AG04450 (cell line): ENCODE measurements around the gene IGF2BP3. TPM values are rescaled to one million over a fixed set of nuclear protein-coding genes. Genes with fewer than 3 reads are reported as not detected.

Source experiments
- CTCF ChIA-PET: fragments of 300-600, 350-600 bp; formaldehyde crosslinking; extraction: SDS; loops from one replicate; lab custom pipeline; 2022; ENCODE audit warnings: antibody characterized with exemption, inconsistent platforms; lab: Charles Lee
- POLR2A ChIA-PET: fragments of 350-600 bp; formaldehyde crosslinking; extraction: SDS; loops from one replicate; lab custom pipeline; 2021; ENCODE audit warnings: antibody characterized with exemption, inconsistent platforms; lab: Yijun Ruan, JAX
- DNase-seq: peaks from one replicate; pipeline ENCODE4 v3.0.0-alpha.2; 2011; ENCODE audit warnings: low read depth, low spot score
- H3K27ac ChIP-seq: one replicate; pipeline ENCODE4 v1.5.1; 2012; ENCODE audit warnings: low read depth, low read length, control low read depth
- H3K27me3 ChIP-seq: one replicate; pipeline ENCODE4 v1.6.0; 2012; ENCODE audit warnings: low read length; ENCODE audit not compliant: control insufficient read depth, insufficient read depth
- H3K4me3 ChIP-seq: 2 replicates; pipeline ENCODE4 v1.5.1; 2011; ENCODE audit warnings: mild to moderate bottlenecking, low read depth, low read length, control low read depth
- H3K9me3 ChIP-seq: 2 replicates; pipeline ENCODE4 v1.5.1; 2012; ENCODE audit warnings: low read length; ENCODE audit not compliant: control insufficient read depth, insufficient read depth
- polyA plus RNA-seq: library from polyadenylated mRNA; depleted of rRNA; stranded (reverse); fragments of >200 nt; gene quantifications from 2 replicates; pipeline ENCODE4 v1.2.3, GENCODE V29; 2011
- TF ChIP-seq, protein P1 (sequence below): IDR thresholded peaks from 2 replicates; pipeline ENCODE4 v1.5.1; 2011; ENCODE audit warnings: low read depth, low read length, control low read depth, inconsistent platforms

Gene IGF2BP3
- polyA plus RNA-seq, 1 experiment = 98.2 TPM

DNA sequence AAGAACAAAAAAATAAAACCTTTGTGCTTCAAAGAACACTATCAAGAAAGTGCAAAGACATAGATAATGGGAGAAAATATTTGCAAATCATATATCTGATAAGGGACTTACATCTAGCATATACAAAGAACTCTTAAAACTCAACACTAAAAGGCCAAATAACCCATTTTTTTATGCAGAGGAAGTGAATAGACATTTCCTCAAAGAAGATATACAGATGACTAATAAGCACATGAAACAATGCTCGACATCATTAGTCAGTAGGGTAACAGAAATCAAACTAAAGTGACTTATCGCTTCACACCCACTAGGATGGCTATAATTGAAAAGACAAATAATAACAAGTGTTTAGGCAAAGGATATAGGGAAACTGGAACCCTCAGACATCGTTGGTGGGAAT lies 93.2 kb downstream of the IGF2BP3 start:
- H3K27ac ChIP-seq = no peak overlapping the region
- H3K4me3 ChIP-seq = no peak overlapping the region
- CTCF ChIA-PET = no interaction called here
- DNase-seq = no peak
- TF ChIP-seq, protein P1, sequence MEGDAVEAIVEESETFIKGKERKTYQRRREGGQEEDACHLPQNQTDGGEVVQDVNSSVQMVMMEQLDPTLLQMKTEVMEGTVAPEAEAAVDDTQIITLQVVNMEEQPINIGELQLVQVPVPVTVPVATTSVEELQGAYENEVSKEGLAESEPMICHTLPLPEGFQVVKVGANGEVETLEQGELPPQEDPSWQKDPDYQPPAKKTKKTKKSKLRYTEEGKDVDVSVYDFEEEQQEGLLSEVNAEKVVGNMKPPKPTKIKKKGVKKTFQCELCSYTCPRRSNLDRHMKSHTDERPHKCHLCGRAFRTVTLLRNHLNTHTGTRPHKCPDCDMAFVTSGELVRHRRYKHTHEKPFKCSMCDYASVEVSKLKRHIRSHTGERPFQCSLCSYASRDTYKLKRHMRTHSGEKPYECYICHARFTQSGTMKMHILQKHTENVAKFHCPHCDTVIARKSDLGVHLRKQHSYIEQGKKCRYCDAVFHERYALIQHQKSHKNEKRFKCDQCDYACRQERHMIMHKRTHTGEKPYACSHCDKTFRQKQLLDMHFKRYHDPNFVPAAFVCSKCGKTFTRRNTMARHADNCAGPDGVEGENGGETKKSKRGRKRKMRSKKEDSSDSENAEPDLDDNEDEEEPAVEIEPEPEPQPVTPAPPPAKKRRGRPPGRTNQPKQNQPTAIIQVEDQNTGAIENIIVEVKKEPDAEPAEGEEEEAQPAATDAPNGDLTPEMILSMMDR = no peak
- POLR2A ChIA-PET = no interaction called here
- no peaks in the 10 kb centered on the region for H3K27me3 ChIP-seq
- peaks cover 2% of the 10 kb centered on the region; the same call in 1 of the 2 replicates for H3K9me3 ChIP-seq

DNA sequence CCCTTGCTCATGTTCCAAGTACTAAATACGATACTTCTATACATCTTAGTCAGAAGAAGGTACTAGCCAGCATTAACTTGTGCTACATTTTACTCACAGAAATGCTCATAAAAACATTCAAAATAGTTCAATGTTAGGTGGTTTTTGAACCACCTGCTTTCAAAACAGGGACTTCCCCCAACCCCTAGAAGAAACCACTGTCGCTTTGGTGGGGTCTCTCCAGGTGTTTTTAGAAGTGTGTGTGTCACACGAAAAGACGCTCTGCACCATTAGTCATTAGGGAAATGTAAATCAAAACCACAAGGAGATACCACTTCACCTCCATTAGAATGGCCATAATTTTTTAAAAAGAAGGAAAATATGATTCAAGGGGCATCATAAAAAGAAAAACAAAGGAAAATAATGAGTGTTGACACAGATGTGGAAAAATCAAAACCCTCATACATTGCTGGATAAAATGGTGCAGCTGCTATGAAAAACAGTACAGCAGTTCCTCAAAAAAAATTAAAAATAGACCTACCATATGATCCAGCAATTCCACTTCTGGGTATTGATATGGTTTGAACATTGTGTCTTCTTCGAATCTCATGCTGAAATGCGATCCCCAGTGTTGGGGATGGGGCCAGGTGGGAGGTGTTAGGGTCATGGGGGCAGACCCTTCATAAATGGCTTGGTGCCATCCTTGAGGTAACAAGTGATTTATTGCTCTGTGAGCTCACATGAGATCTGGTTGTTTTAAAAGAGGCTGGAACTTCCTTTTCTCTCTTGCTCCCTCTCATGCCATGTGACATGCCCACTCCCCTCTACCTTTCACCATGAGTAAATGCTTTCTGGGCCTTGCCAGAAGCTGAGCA lies 96.9 kb downstream of the IGF2BP3 start:
- POLR2A ChIA-PET = no interaction called here
- peaks cover 2% of the 10 kb centered on the region; the same call in 1 of the 2 replicates for H3K9me3 ChIP-seq
- no peak for DNase-seq

DNA sequence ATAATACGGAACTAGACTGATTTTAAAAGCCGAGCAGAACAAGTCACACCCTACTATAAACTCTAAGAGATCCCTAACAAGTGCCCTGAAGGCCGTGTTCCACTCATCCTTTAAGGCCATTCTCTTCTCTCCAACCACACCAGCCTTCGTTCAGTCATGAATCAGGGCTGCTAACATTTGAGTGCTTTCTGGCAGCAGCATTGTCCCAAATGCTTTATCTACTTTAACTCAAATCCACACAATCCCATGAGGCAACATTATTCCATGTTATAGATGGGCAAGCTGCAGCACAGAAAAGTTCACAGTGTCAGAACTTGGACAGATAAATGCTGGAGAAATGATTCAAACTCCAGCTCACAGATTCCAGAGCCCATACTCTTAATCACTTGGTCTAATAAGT lies 97.7 kb downstream of the IGF2BP3 start:
- ChIA-PET POLR2A (no interaction called here), CTCF (interaction anchor here (1.1 kb wide), 1 partner anchor 100 kb away, joined by 3 read pairs; no protein-coding TSS in a partner anchor)
- Histone ChIP-seq H3K9me3 (peaks cover 2% of the 10 kb centered on the region; the same call in 1 of the 2 replicates), H3K27ac (no peak overlapping the region), H3K4me3 (no peak overlapping the region), H3K27me3 (no peaks in the 10 kb centered on the region)
- no peak for DNase-seq
- TF ChIP-seq, protein P1 = no peak

More for the DNA sequence above, 96.9 kb downstream of the IGF2BP3 start:
- TF ChIP-seq, protein P1 = no peak
- Histone ChIP-seq H3K27me3 (no peaks in the 10 kb centered on the region), H3K4me3 (no peak overlapping the region), H3K27ac (no peak overlapping the region)
- CTCF ChIA-PET = interaction anchor here (1.1 kb wide), 1 partner anchor 100 kb away, joined by 3 read pairs; no protein-coding TSS in a partner anchor

DNA sequence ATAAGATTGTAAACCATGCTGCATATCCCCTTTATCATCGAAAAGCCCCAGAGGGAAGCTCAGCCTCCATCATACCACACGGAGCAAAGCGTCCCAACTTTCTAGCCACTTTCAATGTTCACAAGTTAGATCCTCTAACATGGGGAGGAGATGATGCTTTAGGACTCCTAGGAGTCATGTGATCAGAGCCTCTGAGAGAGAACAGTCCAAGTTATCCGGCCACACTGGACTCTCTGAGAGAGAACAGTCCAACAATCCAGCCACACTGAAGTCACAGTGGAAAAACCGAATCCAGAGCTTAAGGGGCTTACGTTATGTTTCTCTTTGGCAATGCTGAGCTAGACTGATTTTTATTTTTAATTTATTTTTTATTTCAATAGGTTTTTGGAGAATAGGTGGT lies 98.6 kb downstream of the IGF2BP3 start:
- Histone ChIP-seq H3K27me3 (no peaks in the 10 kb centered on the region), H3K9me3 (peaks cover 2% of the 10 kb centered on the region; the same call in 1 of the 2 replicates), H3K27ac (no peak overlapping the region), H3K4me3 (no peak overlapping the region)
- DNase-seq = no peak
- ChIA-PET CTCF (no interaction called here), POLR2A (no interaction called here)
- TF ChIP-seq, protein P1 = no peak

DNA sequence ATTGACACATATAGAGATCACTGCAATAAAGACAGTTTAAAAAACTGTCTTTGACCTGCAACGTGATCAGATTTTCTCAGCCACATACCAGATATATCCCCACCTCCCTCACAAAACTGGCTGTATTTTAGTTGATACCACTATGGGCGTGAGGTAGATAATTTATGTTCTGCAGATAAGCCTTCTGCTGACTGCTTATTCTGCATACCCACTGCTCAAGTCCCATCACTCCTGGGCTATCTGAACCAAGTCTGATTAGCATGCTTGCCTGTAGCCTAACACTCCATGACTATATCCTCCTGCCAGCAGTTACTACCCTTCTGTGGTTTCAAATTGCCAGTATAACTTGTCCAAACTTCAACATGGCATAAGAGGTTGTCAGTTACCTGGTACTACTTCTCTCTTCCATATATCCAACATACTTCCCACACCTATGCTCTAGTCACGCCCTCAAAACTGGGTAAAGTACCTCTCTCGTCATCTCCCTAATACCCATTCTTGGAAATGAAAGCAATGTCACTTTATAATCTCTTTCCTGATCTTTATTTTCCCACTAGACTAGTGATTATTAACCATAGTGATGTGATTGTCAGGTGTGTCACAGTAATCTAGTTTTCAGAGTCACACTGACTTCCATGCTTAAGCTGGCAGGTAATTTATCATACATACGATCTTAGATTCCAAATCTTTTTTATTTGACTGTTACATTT lies 100.4 kb downstream of the IGF2BP3 start:
- Histone ChIP-seq H3K4me3 (no peak overlapping the region), H3K9me3 (no peaks in the 10 kb centered on the region), H3K27me3 (no peaks in the 10 kb centered on the region), H3K27ac (no peak overlapping the region)
- TF ChIP-seq, protein P1 = no peak
- ChIA-PET POLR2A (no interaction called here), CTCF (no interaction called here)
- no peak for DNase-seq
